ENCODE data around the gene MBD3L5.
"Not testable (repeated sequence)": the region's sequence is repeated elsewhere in the genome, so short reads cannot be mapped to it uniquely, and the experiment has no call there.

MBD3L5 gene

DNA sequence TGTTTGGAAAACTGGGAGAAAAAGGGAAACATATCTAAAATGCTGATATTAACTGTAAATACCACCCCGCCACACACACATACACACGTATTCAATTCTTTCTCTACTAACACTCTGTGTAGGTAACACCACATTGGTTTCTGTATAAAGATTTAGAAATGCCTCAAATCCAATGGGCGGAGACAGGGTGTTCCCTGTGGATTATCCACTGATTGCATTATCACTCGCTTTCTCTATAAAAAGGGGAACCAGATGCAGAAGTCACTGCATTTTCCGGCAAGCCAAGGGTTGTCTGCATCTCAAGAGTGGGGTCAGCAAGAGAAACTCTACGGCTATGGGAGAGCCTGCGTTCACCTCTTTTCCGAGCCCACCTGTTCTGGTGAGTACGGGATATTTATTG lies at the start of gene MBD3L5:
Gene MBD3L5, plus strand, starts transcription at position 301 of the 400 bp plus-strand sequence. Its CDS starts 34 bp downstream, at position 335.
- ATAC-seq = not testable (repeated sequence)

DNA sequence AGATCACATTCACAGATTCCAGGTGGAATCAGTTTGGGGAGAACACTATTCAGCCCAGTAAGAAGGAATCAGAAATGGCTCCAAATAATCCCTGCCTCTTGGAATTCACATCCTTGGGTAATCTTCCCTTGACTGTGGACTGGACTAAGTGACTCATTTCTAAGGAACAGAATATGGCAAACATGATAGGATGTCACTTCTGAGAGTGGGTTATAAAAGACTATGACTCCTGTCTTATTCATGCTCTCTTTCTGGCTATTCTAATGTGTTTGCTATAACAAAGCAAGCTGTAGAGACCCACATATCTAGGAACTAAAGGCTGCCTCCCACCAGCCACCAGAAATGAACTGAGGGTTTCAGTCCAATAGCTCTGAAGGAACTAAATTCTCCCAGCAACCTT lies 46.9 kb upstream of the MBD3L5 start:
- no peak for ATAC-seq
- TF ChIP-seq ZFP30 (CRISPR knock-in tag; IDR thresholded peaks at IDR 0.05) (no peak), RARB (CRISPR knock-in tag; IDR thresholded peaks at IDR 0.05) (no peak), GLIS3 (CRISPR knock-in tag; IDR thresholded peaks at IDR 0.05) (no peak), CSDC2 (CRISPR knock-in tag; IDR thresholded peaks at IDR 0.05) (no peak)
- TF ChIP-seq, protein P1, sequence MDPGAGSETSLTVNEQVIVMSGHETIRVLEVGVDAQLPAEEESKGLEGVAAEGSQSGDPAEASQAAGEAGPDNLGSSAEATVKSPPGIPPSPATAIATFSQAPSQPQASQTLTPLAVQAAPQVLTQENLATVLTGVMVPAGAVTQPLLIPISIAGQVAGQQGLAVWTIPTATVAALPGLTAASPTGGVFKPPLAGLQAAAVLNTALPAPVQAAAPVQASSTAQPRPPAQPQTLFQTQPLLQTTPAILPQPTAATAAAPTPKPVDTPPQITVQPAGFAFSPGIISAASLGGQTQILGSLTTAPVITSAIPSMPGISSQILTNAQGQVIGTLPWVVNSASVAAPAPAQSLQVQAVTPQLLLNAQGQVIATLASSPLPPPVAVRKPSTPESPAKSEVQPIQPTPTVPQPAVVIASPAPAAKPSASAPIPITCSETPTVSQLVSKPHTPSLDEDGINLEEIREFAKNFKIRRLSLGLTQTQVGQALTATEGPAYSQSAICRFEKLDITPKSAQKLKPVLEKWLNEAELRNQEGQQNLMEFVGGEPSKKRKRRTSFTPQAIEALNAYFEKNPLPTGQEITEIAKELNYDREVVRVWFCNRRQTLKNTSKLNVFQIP (CRISPR knock-in tag; IDR thresholded peaks at IDR 0.05; ENCODE audit: borderline replicate concordance, low read depth) = no peak

DNA sequence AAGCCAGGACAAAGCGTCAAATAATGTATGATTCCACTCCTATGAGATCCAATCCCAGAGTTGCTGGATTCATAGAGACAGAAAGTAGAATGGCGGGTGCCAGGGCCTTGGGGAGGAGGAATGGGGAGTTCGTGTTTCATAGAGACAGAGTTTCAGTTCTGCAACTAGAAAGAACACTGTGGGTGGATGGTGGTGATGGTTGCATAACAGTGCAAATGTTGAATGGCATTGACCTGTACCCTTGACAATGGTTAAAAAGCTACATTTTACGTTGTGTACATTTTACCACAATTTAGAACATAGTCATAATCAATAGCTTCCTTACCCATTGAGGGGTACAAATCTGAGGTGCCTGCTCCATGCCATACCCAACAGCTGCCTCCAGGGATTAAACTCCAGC lies 42.5 kb upstream of the MBD3L5 start:
- no peak for ATAC-seq
- TF ChIP-seq, protein P2, sequence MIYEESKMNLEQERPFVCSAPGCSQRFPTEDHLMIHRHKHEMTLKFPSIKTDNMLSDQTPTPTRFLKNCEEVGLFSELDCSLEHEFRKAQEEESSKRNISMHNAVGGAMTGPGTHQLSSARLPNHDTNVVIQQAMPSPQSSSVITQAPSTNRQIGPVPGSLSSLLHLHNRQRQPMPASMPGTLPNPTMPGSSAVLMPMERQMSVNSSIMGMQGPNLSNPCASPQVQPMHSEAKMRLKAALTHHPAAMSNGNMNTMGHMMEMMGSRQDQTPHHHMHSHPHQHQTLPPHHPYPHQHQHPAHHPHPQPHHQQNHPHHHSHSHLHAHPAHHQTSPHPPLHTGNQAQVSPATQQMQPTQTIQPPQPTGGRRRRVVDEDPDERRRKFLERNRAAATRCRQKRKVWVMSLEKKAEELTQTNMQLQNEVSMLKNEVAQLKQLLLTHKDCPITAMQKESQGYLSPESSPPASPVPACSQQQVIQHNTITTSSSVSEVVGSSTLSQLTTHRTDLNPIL (CRISPR knock-in tag; IDR thresholded peaks at IDR 0.05; ENCODE audit: low read depth) = no peak
- no peak for TF ChIP-seq ARNTL (CRISPR knock-in tag; IDR thresholded peaks at IDR 0.05; ENCODE audit: borderline replicate concordance, low read depth)
- TF ChIP-seq BACH2 (CRISPR knock-in tag; IDR thresholded peaks at IDR 0.05; ENCODE audit: borderline replicate concordance) = no peak
- TF ChIP-seq PPARA (CRISPR knock-in tag; IDR thresholded peaks at IDR 0.05; ENCODE audit: borderline replicate concordance) = no peak
- TF ChIP-seq, protein P3, sequence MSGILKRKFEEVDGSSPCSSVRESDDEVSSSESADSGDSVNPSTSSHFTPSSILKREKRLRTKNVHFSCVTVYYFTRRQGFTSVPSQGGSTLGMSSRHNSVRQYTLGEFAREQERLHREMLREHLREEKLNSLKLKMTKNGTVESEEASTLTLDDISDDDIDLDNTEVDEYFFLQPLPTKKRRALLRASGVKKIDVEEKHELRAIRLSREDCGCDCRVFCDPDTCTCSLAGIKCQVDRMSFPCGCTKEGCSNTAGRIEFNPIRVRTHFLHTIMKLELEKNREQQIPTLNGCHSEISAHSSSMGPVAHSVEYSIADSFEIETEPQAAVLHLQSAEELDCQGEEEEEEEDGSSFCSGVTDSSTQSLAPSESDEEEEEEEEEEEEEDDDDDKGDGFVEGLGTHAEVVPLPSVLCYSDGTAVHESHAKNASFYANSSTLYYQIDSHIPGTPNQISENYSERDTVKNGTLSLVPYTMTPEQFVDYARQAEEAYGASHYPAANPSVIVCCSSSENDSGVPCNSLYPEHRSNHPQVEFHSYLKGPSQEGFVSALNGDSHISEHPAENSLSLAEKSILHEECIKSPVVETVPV (CRISPR knock-in tag; IDR thresholded peaks at IDR 0.05) = no peak
- no peak for TF ChIP-seq SNAI2 (CRISPR knock-in tag; IDR thresholded peaks at IDR 0.05)
- TF ChIP-seq, protein P4, sequence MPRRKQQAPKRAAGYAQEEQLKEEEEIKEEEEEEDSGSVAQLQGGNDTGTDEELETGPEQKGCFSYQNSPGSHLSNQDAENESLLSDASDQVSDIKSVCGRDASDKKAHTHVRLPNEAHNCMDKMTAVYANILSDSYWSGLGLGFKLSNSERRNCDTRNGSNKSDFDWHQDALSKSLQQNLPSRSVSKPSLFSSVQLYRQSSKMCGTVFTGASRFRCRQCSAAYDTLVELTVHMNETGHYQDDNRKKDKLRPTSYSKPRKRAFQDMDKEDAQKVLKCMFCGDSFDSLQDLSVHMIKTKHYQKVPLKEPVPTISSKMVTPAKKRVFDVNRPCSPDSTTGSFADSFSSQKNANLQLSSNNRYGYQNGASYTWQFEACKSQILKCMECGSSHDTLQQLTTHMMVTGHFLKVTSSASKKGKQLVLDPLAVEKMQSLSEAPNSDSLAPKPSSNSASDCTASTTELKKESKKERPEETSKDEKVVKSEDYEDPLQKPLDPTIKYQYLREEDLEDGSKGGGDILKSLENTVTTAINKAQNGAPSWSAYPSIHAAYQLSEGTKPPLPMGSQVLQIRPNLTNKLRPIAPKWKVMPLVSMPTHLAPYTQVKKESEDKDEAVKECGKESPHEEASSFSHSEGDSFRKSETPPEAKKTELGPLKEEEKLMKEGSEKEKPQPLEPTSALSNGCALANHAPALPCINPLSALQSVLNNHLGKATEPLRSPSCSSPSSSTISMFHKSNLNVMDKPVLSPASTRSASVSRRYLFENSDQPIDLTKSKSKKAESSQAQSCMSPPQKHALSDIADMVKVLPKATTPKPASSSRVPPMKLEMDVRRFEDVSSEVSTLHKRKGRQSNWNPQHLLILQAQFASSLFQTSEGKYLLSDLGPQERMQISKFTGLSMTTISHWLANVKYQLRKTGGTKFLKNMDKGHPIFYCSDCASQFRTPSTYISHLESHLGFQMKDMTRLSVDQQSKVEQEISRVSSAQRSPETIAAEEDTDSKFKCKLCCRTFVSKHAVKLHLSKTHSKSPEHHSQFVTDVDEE (CRISPR knock-in tag; IDR thresholded peaks at IDR 0.05) = no peak
- TF ChIP-seq CSDC2 (CRISPR knock-in tag; IDR thresholded peaks at IDR 0.05) = no peak
- no peak for TF ChIP-seq OSR1 (CRISPR knock-in tag; IDR thresholded peaks at IDR 0.05)
- TF ChIP-seq GLIS3 (CRISPR knock-in tag; IDR thresholded peaks at IDR 0.05) = no peak
- no peak for TF ChIP-seq ZNF8 (CRISPR knock-in tag; IDR thresholded peaks at IDR 0.05)
- no peak for TF ChIP-seq ZFP30 (CRISPR knock-in tag; IDR thresholded peaks at IDR 0.05)
- no peak for TF ChIP-seq ZFP3 (CRISPR knock-in tag; IDR thresholded peaks at IDR 0.05)
- TF ChIP-seq TCF4 (CRISPR knock-in tag; IDR thresholded peaks at IDR 0.05; ENCODE audit: borderline replicate concordance) = no peak
- TF ChIP-seq RARB (CRISPR knock-in tag; IDR thresholded peaks at IDR 0.05) = no peak
- TF ChIP-seq ZC3H10 (CRISPR knock-in tag; IDR thresholded peaks at IDR 0.05) = no peak
- no peak for TF ChIP-seq TOX (CRISPR knock-in tag; IDR thresholded peaks at IDR 0.05; ENCODE audit: borderline replicate concordance)
- no peak for TF ChIP-seq ZNF70 (CRISPR knock-in tag; IDR thresholded peaks at IDR 0.05)
- no peak for TF ChIP-seq ISL1 (CRISPR knock-in tag; IDR thresholded peaks at IDR 0.05)
- no peak for TF ChIP-seq ZNF565 (CRISPR knock-in tag; conservative IDR thresholded peaks at IDR 0.05; ENCODE audit: low read depth)

DNA sequence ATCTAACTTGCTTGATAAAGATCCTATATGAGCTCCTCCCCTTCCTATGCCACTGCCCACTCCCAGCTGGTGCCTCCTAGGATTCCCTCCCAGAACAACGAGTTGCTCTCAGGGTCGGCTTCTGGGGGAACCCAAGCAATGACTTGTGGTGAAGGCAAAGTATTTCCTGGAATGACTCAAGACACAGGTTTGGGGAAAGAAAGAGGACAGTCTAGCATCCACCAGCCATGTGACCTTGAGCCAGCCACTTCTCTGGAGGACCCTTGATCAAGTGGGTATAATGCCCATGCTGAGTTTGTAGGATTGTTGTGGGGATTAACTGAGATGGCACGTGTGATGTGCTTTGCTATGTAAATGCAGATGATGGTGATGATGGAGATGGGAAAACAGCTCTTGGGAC lies 42.1 kb upstream of the MBD3L5 start:
- TF ChIP-seq, protein P1 (CRISPR knock-in tag; IDR thresholded peaks at IDR 0.05; ENCODE audit: borderline replicate concordance, low read depth) = no peak
- TF ChIP-seq BACH2 (CRISPR knock-in tag; IDR thresholded peaks at IDR 0.05; ENCODE audit: borderline replicate concordance) (no peak), ESRRG (CRISPR knock-in tag; IDR thresholded peaks at IDR 0.05) (no peak)
- no peak for ATAC-seq

All from SK-N-SH treated with all-trans-retinoic acid at 6 μM for 48 hours (cell line).